ENCODE data around the gene TM4SF1.

- TF ChIP-seq CTCF (IDR thresholded peaks at IDR 0.05) (no peak), POLR2A (IDR thresholded peaks at IDR 0.05) (no peak)
Observed at GRCh38 chr3:149397528-149397927, 20.1 kb upstream of the TM4SF1 start.

Data from prostate gland (tissue), 2 donors.